Effector CD4-positive, alpha-beta T cell (primary cell): ENCODE results near the gene BTN2A1.
A peak's percentile ranks its signal among the peaks of the same experiment; 100 is the strongest.
"Not testable (repeated sequence)": the region's sequence is repeated elsewhere in the genome, so short reads cannot be mapped to it uniquely, and the experiment has no call there.

Experiments used
- DNase-seq: peaks from one replicate; pipeline ENCODE4 v3.0.0-alpha.2; 2020

Gene BTN2A1

GRCh38 chr6:26497610-26498009, 39.9 kb downstream of the BTN2A1 start:
- DNase-seq = no peak

DNA sequence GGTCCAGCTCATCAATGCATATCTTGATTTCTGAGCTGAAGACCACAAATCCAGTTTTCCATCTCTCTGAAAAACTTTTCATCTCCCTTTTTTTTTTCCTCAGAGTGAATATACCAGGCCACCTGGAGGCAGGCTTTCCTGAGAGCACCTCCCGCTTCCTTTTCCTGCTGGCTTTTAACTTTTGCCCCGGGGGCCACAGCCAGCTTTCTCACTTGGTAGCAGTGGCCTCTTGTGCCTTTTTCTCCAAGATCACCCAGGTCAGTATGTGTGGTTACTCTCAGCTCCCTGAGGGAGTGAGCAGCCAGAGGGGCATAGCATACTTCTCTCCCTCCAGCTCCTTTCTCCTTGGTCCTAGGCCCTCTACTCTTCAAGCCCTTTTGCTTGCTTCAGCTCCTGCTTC, 42.3 kb downstream of the BTN2A1 start, which contains the start of gene BTN1A1:
Gene BTN1A1 (plus strand): TSS at position 202 of the 400 bp plus-strand sequence. CDS start 984 bp downstream, outside the sequence.
- DNase-seq = no peak

DNA sequence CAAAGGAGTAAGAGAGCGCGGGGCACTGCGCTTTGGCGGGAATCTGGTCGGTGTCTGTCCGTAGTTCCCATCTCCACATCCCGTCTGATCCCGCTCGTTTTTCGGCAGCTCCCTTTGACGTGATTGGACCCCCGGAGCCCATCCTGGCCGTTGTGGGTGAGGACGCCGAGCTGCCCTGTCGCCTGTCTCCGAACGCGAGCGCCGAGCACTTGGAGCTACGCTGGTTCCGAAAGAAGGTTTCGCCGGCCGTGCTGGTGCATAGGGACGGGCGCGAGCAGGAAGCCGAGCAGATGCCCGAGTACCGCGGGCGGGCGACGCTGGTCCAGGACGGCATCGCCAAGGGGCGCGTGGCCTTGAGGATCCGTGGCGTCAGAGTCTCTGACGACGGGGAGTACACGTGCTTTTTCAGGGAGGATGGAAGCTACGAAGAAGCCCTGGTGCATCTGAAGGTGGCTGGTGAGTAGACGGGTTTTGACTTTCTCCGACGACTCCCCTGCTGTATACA, 43.8 kb downstream of the BTN2A1 start:
- peak; percentile 11 for DNase-seq

DNA sequence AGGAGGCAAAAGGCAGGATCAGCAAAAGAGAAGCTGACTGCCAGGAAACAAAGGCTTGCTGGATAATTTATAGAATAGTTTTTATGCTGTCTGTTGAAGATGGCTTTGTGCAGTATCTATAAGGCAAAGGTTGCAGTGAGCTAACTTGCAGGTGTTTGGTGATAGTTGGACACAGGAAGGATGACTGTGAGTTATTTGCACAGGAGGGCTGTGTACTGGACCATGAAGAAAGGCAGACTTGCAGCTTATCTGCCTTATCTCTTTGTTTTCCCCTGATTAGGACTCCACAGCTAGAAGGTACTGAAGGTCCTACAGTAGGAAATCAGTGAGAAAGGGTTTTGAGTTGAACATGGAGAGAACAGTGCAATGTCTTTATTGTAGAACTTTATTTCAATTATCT, 44.4 kb downstream of the BTN2A1 start:
- DNase-seq = no peak

DNA sequence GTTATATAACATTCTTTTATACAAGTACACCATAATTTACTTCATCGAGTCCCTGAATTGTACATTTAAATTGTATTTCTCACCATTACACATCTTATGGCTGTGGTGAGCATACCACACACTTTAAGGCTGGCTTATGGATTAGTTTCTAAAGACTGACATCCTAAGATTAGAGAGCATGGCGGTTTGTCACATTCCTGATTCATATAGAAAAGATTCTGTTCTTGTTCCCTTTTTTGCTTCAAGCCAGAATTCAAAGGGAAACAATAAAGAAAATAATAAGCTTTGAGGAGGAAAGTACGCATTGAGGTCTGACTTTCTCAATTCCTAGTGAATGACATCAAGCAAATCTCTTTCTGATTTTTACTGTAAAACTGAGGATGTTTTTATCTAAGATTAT, 44.9 kb downstream of the BTN2A1 start:
- no peak for DNase-seq

DNA sequence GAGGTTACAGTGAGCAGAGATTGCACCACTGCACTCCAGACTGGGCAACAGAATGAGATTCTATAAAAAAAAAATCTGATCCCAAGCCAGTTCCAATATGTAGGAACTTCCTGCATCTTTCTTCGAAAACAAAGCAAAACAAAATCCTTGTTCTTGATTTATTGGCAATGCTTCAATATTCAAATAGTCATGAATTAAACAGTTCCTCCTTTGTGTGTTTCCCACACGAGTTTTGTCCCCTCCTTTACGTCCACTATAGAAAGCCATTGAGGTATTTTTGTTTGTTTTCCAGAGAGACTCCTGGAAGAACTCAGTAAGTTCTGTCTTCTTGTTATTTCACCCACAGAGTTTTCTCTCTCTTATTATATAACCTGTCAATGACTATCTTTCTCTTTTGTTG, 49.9 kb downstream of the BTN2A1 start:
- no peak for DNase-seq

DNA sequence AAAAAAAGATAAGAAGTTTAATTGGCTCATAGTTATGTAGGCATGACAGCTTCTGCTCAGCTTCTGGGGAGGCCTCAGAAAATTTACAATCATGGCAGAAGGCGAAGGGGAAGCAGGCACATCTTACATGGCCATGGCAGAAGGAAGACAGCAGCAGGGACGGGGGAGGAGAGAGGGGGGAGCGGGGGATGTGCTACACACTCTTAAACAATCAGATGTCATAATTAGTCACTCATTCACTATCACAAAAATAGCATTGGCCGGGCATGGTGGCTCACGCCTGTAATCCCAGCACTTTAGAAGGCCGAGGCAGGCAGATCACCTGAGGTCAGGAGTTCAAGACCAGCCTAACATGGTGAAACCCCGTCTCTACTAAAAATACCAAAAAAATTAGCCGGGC, 53.3 kb downstream of the BTN2A1 start:
- not testable (repeated sequence) for DNase-seq

GRCh38 chr6:26514984-26515383, 57.2 kb downstream of the BTN2A1 start:
- DNase-seq = no peak

DNA sequence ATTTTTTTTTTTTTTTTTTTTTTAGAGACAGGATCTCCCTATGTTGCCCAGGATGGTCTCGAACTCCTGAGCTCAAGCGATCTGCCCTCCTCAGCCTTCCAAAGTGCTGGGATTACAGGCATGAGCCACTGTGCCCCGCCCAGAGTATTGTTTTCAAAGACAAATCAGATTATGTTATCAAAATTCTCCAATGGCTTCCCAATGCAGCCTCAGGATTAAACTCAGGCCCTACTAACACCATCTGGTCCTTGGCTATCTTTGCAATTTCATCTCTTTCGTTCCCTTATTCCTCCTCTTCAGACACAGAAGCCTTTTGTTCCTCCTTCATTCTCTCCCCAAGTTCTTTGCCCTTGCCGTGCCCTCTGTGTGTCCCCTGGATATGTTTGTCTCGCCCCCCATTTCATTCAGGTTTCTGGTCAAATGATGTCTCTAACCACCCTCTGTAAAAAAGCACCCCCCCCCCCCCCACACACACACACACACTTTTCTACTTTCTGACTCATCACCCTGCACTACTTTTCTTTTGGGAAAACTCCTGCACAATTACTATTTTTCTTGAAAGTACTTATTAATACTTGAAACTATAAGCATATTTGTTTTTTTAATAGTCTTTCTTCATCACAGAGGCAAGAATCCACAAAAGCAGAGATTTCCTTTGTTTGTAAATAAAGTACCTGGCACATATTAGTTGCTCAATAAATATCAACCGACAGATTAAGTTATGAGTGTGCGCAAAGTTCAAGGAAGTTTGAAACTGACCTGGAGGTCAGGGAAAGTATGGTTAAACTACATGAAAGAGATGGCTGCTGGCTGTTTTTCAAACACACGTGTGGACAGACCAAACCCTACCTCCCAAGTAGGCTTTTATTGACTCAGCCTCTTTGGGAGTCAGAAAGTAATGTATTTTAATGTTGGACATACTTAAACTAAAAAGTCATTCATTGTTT, 59.0 kb downstream of the BTN2A1 start:
- DNase-seq = no peak
